ENCODE measurements around the gene PEX7.

PEX7 gene

GRCh38 chr6:136859430-136859829 lies 37.0 kb downstream of the PEX7 start:
- peak; percentile 14 to 69 for DNase-seq (ENCODE audit: low read depth in 1 of 2, low spot score in 1 of 2)
- H3K4me3 ChIP-seq (replicated peaks; ENCODE audit: insufficient read depth, low read length) = no peak overlapping the region
- peak overlapping the region; percentile 30 for H3K27ac ChIP-seq (replicated peaks)
- H3K27me3 ChIP-seq (ENCODE audit: insufficient read depth, poor library complexity, severe bottlenecking) = no peaks in the 10 kb centered on the region
- TF ChIP-seq REST (IDR thresholded peaks at IDR 0.05; ENCODE audit: insufficient replicate concordance, low read depth) = no peak
- peak; percentile 93 for TF ChIP-seq SPI1 (IDR thresholded peaks at IDR 0.05; ENCODE audit: borderline replicate concordance, low read depth)

- no peak for DNase-seq (ENCODE audit: low read depth in 1 of 2, low spot score in 1 of 2)
These were observed 37.7 kb downstream of the PEX7 start for GRCh38 chr6:136860043-136860442.

GRCh38 chr6:136862662-136863061 lies 40.3 kb downstream of the PEX7 start:
- no peaks in the 10 kb centered on the region for H3K27me3 ChIP-seq (ENCODE audit: insufficient read depth, poor library complexity, severe bottlenecking)
- H3K4me3 ChIP-seq (replicated peaks; ENCODE audit: insufficient read depth, low read length) = no peak overlapping the region
- no peak for DNase-seq (ENCODE audit: low read depth in 1 of 2, low spot score in 1 of 2)
- TF ChIP-seq SPI1 (IDR thresholded peaks at IDR 0.05; ENCODE audit: borderline replicate concordance, low read depth) = no peak
- no peak for TF ChIP-seq CTCF (IDR thresholded peaks at IDR 0.05; ENCODE audit: insufficient read depth, low read length)
- no peak for TF ChIP-seq POLR2AphosphoS5 (IDR thresholded peaks at IDR 0.05; ENCODE audit: low read depth)
- TF ChIP-seq REST (IDR thresholded peaks at IDR 0.05; ENCODE audit: insufficient replicate concordance, low read depth) = no peak
- no peak for TF ChIP-seq GABPA (IDR thresholded peaks at IDR 0.05; ENCODE audit: low read depth)
- no peak overlapping the region for H3K27ac ChIP-seq (replicated peaks)

More at GRCh38 chr6:136860043-136860442, 37.7 kb downstream of the PEX7 start:
- no peak overlapping the region for H3K4me3 ChIP-seq (replicated peaks; ENCODE audit: insufficient read depth, low read length)
- TF ChIP-seq SPI1 (IDR thresholded peaks at IDR 0.05; ENCODE audit: borderline replicate concordance, low read depth) (no peak), CTCF (IDR thresholded peaks at IDR 0.05; ENCODE audit: insufficient read depth, low read length) (no peak), GABPA (IDR thresholded peaks at IDR 0.05; ENCODE audit: low read depth) (no peak), REST (IDR thresholded peaks at IDR 0.05; ENCODE audit: insufficient replicate concordance, low read depth) (no peak), POLR2AphosphoS5 (IDR thresholded peaks at IDR 0.05; ENCODE audit: low read depth) (no peak)
- no peaks in the 10 kb centered on the region for H3K27me3 ChIP-seq (ENCODE audit: insufficient read depth, poor library complexity, severe bottlenecking)
- H3K27ac ChIP-seq (replicated peaks) = no peak overlapping the region

GRCh38 chr6:136863752-136864151 lies 41.4 kb downstream of the PEX7 start:
- Histone ChIP-seq H3K4me3 (replicated peaks; ENCODE audit: insufficient read depth, low read length) (no peak overlapping the region), H3K27me3 (ENCODE audit: insufficient read depth, poor library complexity, severe bottlenecking) (no peaks in the 10 kb centered on the region), H3K27ac (replicated peaks) (no peak overlapping the region)
- DNase-seq (ENCODE audit: low read depth in 1 of 2, low spot score in 1 of 2) = no peak
- TF ChIP-seq POLR2AphosphoS5 (IDR thresholded peaks at IDR 0.05; ENCODE audit: low read depth) (no peak), GABPA (IDR thresholded peaks at IDR 0.05; ENCODE audit: low read depth) (no peak), CTCF (IDR thresholded peaks at IDR 0.05; ENCODE audit: insufficient read depth, low read length) (no peak), REST (IDR thresholded peaks at IDR 0.05; ENCODE audit: insufficient replicate concordance, low read depth) (no peak), SPI1 (IDR thresholded peaks at IDR 0.05; ENCODE audit: borderline replicate concordance, low read depth) (no peak)
